Mesenchymal stem cell (in vitro differentiated cells and primary cell): ENCODE data around the gene TMSB4X.

Source experiments
- DNase-seq: peaks from one replicate; pipeline ENCODE4 v3.0.0-alpha.2; 2013
- H2AFZ ChIP-seq: one replicate; pipeline ENCODE4 v1.6.1; 2013; ENCODE audit warnings: low read depth, mild to moderate bottlenecking, control low read depth, inconsistent platforms, low read length, moderate library complexity
- H2AK5ac ChIP-seq: 2 replicates; pipeline ENCODE4 v1.6.1; 2013; ENCODE audit warnings: low read length, moderate library complexity, mild to moderate bottlenecking, inconsistent platforms; ENCODE audit not compliant: severe bottlenecking
- H2BK120ac ChIP-seq: one replicate; pipeline ENCODE4 v1.6.1; 2013; ENCODE audit warnings: low read depth, mild to moderate bottlenecking, inconsistent platforms, low read length, moderate library complexity
- H2BK12ac ChIP-seq, 2 experiments: one replicate each; pipeline ENCODE4 v1.6.1; 2013; ENCODE audit warnings: inconsistent platforms in 2 of 2, low read length in 2 of 2, mild to moderate bottlenecking in 2 of 2, moderate library complexity in 2 of 2, control low read depth in 1 of 2
- H2BK15ac ChIP-seq: one replicate; pipeline ENCODE4 v1.6.1; 2013; ENCODE audit warnings: mild to moderate bottlenecking, low read depth, inconsistent platforms; ENCODE audit not compliant: poor library complexity, severe bottlenecking
- H2BK5ac ChIP-seq: 2 replicates; pipeline ENCODE4 v1.6.1; 2013; ENCODE audit warnings: low read depth, mild to moderate bottlenecking, low read length, control low read depth, inconsistent platforms; ENCODE audit not compliant: poor library complexity, severe bottlenecking
- H3K14ac ChIP-seq, 2 experiments: one replicate each; pipeline ENCODE4 v1.6.1; 2013; ENCODE audit warnings: inconsistent platforms in 2 of 2, low read length in 2 of 2, control low read depth in 1 of 2, mild to moderate bottlenecking in 1 of 2, moderate library complexity in 1 of 2
- H3K18ac ChIP-seq, 2 experiments: one replicate each; pipeline ENCODE4 v1.6.1; 2013; ENCODE audit warnings: inconsistent platforms in 2 of 2, low read length in 2 of 2, control low read depth in 1 of 2, low read depth in 1 of 2, mild to moderate bottlenecking in 1 of 2
- H3K23ac ChIP-seq, 2 experiments: one replicate each; pipeline ENCODE4 v1.6.1; 2013; ENCODE audit warnings: inconsistent platforms in 2 of 2, low read length in 2 of 2, mild to moderate bottlenecking in 2 of 2, moderate library complexity in 2 of 2, control low read depth in 1 of 2
- H3K27ac ChIP-seq: 2 replicates; pipeline ENCODE4 v1.5.1; 2013; ENCODE audit warnings: mild to moderate bottlenecking, moderate library complexity, low read length, control low read depth, inconsistent platforms; ENCODE audit not compliant: poor library complexity, severe bottlenecking
- H3K27me3 ChIP-seq, 2 experiments: 2 replicates each; pipeline versions ENCODE4 v1.6.1 to v1.7.0; 2013; ENCODE audit warnings: low read length in 2 of 2, mild to moderate bottlenecking in 2 of 2, moderate library complexity in 2 of 2, control low read depth in 1 of 2, inconsistent platforms in 1 of 2; ENCODE audit not compliant: control insufficient read depth in 1 of 2, insufficient read depth in 1 of 2
- H3K36me3 ChIP-seq, 2 experiments: 2 replicates each; pipeline versions ENCODE4 v1.6.1 to v1.7.0; 2013; ENCODE audit warnings: low read length in 2 of 2, control low read depth in 1 of 2, inconsistent platforms in 1 of 2, low read depth in 1 of 2, mild to moderate bottlenecking in 1 of 2; ENCODE audit not compliant: insufficient read depth in 2 of 2, control insufficient read depth in 1 of 2
- H3K4ac ChIP-seq, 2 experiments: one replicate each; pipeline ENCODE4 v1.6.1; 2013; ENCODE audit warnings: inconsistent platforms in 2 of 2, low read length in 2 of 2, mild to moderate bottlenecking in 2 of 2, moderate library complexity in 2 of 2, control low read depth in 1 of 2, low read depth in 1 of 2
- H3K4me1 ChIP-seq: 2 replicates; pipeline ENCODE4 v1.6.1; 2013; ENCODE audit warnings: low read depth, low read length, control low read depth; ENCODE audit not compliant: control insufficient read depth, insufficient read depth
- H3K4me2 ChIP-seq: 2 replicates; pipeline ENCODE4 v1.6.1; 2013; ENCODE audit warnings: low read length, mild to moderate bottlenecking, inconsistent platforms; ENCODE audit not compliant: poor library complexity, severe bottlenecking
- H3K4me3 ChIP-seq, 2 experiments: 2 replicates each; pipeline versions ENCODE4 v1.5.1 to v1.7.0; 2013; ENCODE audit warnings: low read length in 2 of 2, mild to moderate bottlenecking in 2 of 2, control low read depth in 1 of 2, low read depth in 1 of 2; ENCODE audit not compliant: insufficient read depth in 1 of 2
- H3K79me1 ChIP-seq: replicated peaks from 2 replicates; pipeline ENCODE4 v1.6.1; 2013; ENCODE audit warnings: mild to moderate bottlenecking, control low read depth, low read length, inconsistent platforms; ENCODE audit not compliant: poor library complexity, severe bottlenecking
- H3K9ac ChIP-seq: 2 replicates; pipeline ENCODE4 v1.7.0; 2013; ENCODE audit warnings: mild to moderate bottlenecking, low read length, moderate library complexity
- H3K9me3 ChIP-seq: 2 replicates; pipeline ENCODE4 v1.7.0; 2013; ENCODE audit warnings: mild to moderate bottlenecking, low read length; ENCODE audit not compliant: control insufficient read depth
- H4K8ac ChIP-seq: one replicate; pipeline ENCODE4 v1.6.1; 2013; ENCODE audit warnings: inconsistent platforms, mild to moderate bottlenecking, low read length, moderate library complexity
- H4K91ac ChIP-seq: one replicate; pipeline ENCODE4 v1.6.1; 2013; ENCODE audit warnings: mild to moderate bottlenecking, low read length, inconsistent platforms
- WGBS: methylation state at CpG from one replicate; pipeline ENCODE4 v1.1.7; 2013; ENCODE audit warnings: mixed read lengths; 5-methylcytosine and 5-hydroxymethylcytosine counted together

The TMSB4X gene

GRCh38 chrX:12970691-12971202 lies 4.2 kb upstream of the TMSB4X start:
- Histone ChIP-seq H3K4me2 (no peak overlapping the region), H3K23ac (no peak overlapping the region), H2BK5ac (no peak overlapping the region), H3K9ac (peak overlapping the region; percentile 80), H3K18ac (peak overlapping the region in 1 of 2 experiments; percentile 83), H3K4me1 (peaks cover 2% of the 10 kb centered on the region), H3K36me3 (no peaks in the 10 kb centered on the region), H2BK120ac (no peak overlapping the region), H3K4me3 (peak overlapping the region in 1 of 2 experiments; percentile 45), H3K4ac (no peak overlapping the region), H3K9me3 (no peaks in the 10 kb centered on the region), H3K27ac (no peak overlapping the region), H4K8ac (peak overlapping the region; percentile 60), H2AK5ac (no peak overlapping the region), H2BK12ac (peak overlapping the region in 1 of 2 experiments; percentile 52), H3K14ac (no peak overlapping the region), H4K91ac (peak overlapping the region; percentile 39), H3K27me3 (no peaks in the 10 kb centered on the region), H2AFZ (no peak overlapping the region), H3K79me1 (peaks cover 5% of the 10 kb centered on the region), H2BK15ac (no peak overlapping the region)
- 26% methylated on average over 8 of the region's 11 CpGs for WGBS
- peak; percentile 72 for DNase-seq

GRCh38 chrX:12971282-12972003 lies 3.5 kb upstream of the TMSB4X start:
- Histone ChIP-seq H3K36me3 (no peaks in the 10 kb centered on the region), H3K4me1 (peaks cover 2% of the 10 kb centered on the region), H3K9me3 (no peaks in the 10 kb centered on the region), H3K18ac (peak overlapping the region; percentile 54 to 78), H3K4ac (no peak overlapping the region), H4K91ac (peak overlapping the region; percentile 80), H3K14ac (no peak overlapping the region), H2AFZ (no peak overlapping the region), H2AK5ac (peak overlapping the region; percentile 88), H3K27ac (no peak overlapping the region), H2BK120ac (peak overlapping the region; percentile 15), H2BK12ac (peak overlapping the region in 1 of 2 experiments; percentile 63), H3K4me2 (no peak overlapping the region), H2BK15ac (no peak overlapping the region), H3K9ac (peak overlapping the region; percentile 80), H4K8ac (peak overlapping the region; percentile 2), H3K4me3 (peak overlapping the region in 1 of 2 experiments; percentile 45), H3K79me1 (peaks cover 5% of the 10 kb centered on the region), H3K27me3 (no peaks in the 10 kb centered on the region), H2BK5ac (no peak overlapping the region), H3K23ac (no peak overlapping the region)
- 91% methylated on average over 8 of the region's 12 CpGs for WGBS
- DNase-seq = no peak

DNA sequence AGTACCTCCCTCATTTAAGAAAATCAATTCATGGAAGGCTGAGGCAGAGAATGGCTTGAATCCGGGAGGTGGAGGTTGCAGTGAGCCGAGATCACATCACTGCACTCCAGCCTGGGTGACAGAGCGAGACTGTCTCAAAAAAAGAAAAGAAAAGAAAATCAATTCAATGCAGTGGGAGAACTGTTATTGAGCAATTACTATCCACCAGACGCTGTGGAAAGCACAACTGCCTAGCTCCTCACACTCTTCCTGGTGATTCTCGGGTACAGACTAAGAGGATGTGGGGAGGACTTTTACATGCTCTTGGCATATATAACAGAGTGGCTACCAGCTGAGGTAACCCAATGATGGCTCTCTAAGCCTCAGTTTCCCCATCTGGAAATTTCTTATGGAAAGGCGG lies 2.7 kb upstream of the TMSB4X start:
- Histone ChIP-seq H3K4me3 (no peak overlapping the region), H2BK120ac (no peak overlapping the region), H3K36me3 (peaks cover 0 to 2% of the 10 kb centered on the region in 2 experiments), H3K14ac (no peak overlapping the region), H2BK12ac (peak overlapping the region in 1 of 2 experiments; percentile 39), H3K9ac (peak overlapping the region; percentile 80), H3K9me3 (no peaks in the 10 kb centered on the region), H2BK5ac (no peak overlapping the region), H4K8ac (no peak overlapping the region), H2AFZ (no peak overlapping the region), H3K79me1 (peaks cover 5% of the 10 kb centered on the region), H2AK5ac (no peak overlapping the region), H4K91ac (no peak overlapping the region), H3K4me2 (no peak overlapping the region), H2BK15ac (no peak overlapping the region), H3K4me1 (peaks cover 2% of the 10 kb centered on the region), H3K4ac (no peak overlapping the region), H3K23ac (no peak overlapping the region), H3K27me3 (no peaks in the 10 kb centered on the region), H3K18ac (no peak overlapping the region), H3K27ac (no peak overlapping the region)
- DNase-seq = no peak
- no CpG with 5 or more reads among the region's 6 CpGs for WGBS

- Histone ChIP-seq H2BK12ac (peak overlapping the region; percentile 63 to 66), H3K4ac (no peak overlapping the region), H2BK5ac (no peak overlapping the region), H3K79me1 (peaks cover 5% of the 10 kb centered on the region), H4K91ac (no peak overlapping the region), H3K4me3 (no peak overlapping the region), H3K23ac (no peak overlapping the region), H2BK120ac (peak overlapping the region; percentile 49), H4K8ac (no peak overlapping the region), H3K14ac (no peak overlapping the region), H3K27me3 (no peaks in the 10 kb centered on the region), H3K27ac (no peak overlapping the region), H3K9ac (no peak overlapping the region), H3K36me3 (peaks cover 0 to 7% of the 10 kb centered on the region in 2 experiments), H3K9me3 (no peaks in the 10 kb centered on the region), H3K4me1 (peaks cover 2% of the 10 kb centered on the region), H2AK5ac (no peak overlapping the region), H2BK15ac (no peak overlapping the region), H2AFZ (no peak overlapping the region), H3K4me2 (no peak overlapping the region), H3K18ac (no peak overlapping the region)
- 93% methylated on average over 11 of the region's 12 CpGs for WGBS
- no peak for DNase-seq
Observed at GRCh38 chrX:12972878-12973560, 1.9 kb upstream of the TMSB4X start.
